HepG2 (cell line): ENCODE results near the gene LRP2. TPM values are rescaled to one million over a fixed set of nuclear protein-coding genes. Genes with fewer than 3 reads are reported as not detected.

Experiments
- ATAC-seq: fragments of 200-7000 bp; cut with Tn5 transposase; 3 replicates; pipeline ENCODE4 v1.9.1; 2020; ENCODE audit warnings: mild to moderate bottlenecking, moderate library complexity
- BruUV-seq: library from RNA; stranded (reverse); fragments of 400-500 nt; replicated peaks from 2 replicates; lab custom pipeline; 2021; lab: Mats Ljungman, UMichigan
- CTCF ChIA-PET: fragments of 300-600 bp; formaldehyde crosslinking; extraction: SDS; loops from one replicate; lab custom pipeline; 2021; ENCODE audit warnings: low total read pairs, inconsistent platforms, low intra/inter-chr PET ratio; lab: Yijun Ruan, JAX
- POLR2A ChIA-PET: fragments of 350-600 bp; sonication (Branson Sonifier 250); formaldehyde crosslinking; loops from one replicate; lab custom pipeline; 2020; ENCODE audit warnings: antibody characterized with exemption, inconsistent platforms; lab: Yijun Ruan, JAX
- DNase-seq: peaks from one replicate; pipeline ENCODE4 v3.0.0-alpha.2; 2015; ENCODE audit warnings: low spot score
- FAIRE-seq: peaks from 3 replicates; lab custom pipeline; 2011; peaks lifted over from hg19 to GRCh38; lab: Jason Lieb, UNC
- H2AFZ ChIP-seq: one replicate; pipeline ENCODE4 v1.6.1; 2011; ENCODE audit warnings: low read length, inconsistent platforms
- H3K27ac ChIP-seq: fragments of 300-600 bp; 3 replicates; pipeline ENCODE4 v1.8.0; 2011; ENCODE audit warnings: mixed run types, mild to moderate bottlenecking, mixed read lengths, low read length, inconsistent platforms; ENCODE audit not compliant: insufficient read depth; ENCODE audit errors: extremely low read length
- H3K27me3 ChIP-seq, 2 experiments: fragments of 200-600 bp in 1 of 2; 2 replicates in 1 of 2; 3 replicates in 1 of 2; pipeline versions ENCODE4 v1.6.0 to v1.8.0; 2011; ENCODE audit warnings: low read length in 2 of 2, mild to moderate bottlenecking in 2 of 2, moderate library complexity in 2 of 2, inconsistent platforms in 1 of 2; ENCODE audit not compliant: insufficient read depth in 2 of 2, control insufficient read depth in 1 of 2
- H3K36me3 ChIP-seq, 2 experiments: fragments of 200-600 bp in 1 of 2; replicated peaks in 1 of 2; 2 replicates in 1 of 2; 3 replicates in 1 of 2; pipeline versions ENCODE4 v1.5.1 to v1.8.0; 2011; ENCODE audit warnings: low read length in 2 of 2, inconsistent platforms in 1 of 2; ENCODE audit not compliant: insufficient read depth in 2 of 2, control insufficient read depth in 1 of 2
- H3K4me1 ChIP-seq: 2 replicates; pipeline ENCODE4 v1.5.1; 2012; ENCODE audit warnings: low read length, inconsistent platforms; ENCODE audit not compliant: insufficient read depth
- H3K4me2 ChIP-seq: 2 replicates; pipeline ENCODE4 v1.6.0; 2011; ENCODE audit warnings: low read depth, low read length, inconsistent platforms
- H3K4me3 ChIP-seq, 3 experiments: fragments of 200-600 bp in 1 of 3; sonication (generic), shearing (Covaris generic) in 1 of 3; replicated peaks in 1 of 3; 2 replicates each; pipeline ENCODE4 v1.5.1; 2011 to 2016; ENCODE audit warnings: low read length in 3 of 3, inconsistent platforms in 2 of 3, low read depth in 2 of 3, mild to moderate bottlenecking in 2 of 3, control low read depth in 1 of 3, mixed read lengths in 1 of 3; ENCODE audit not compliant: insufficient read depth in 1 of 3
- H3K79me2 ChIP-seq: one replicate; pipeline ENCODE4 v1.6.1; 2011; ENCODE audit warnings: low read length, inconsistent platforms; ENCODE audit not compliant: insufficient read depth
- H3K9ac ChIP-seq: 2 replicates; pipeline ENCODE4 v1.6.0; 2011; ENCODE audit warnings: mild to moderate bottlenecking, low read depth, low read length, inconsistent platforms; ENCODE audit not compliant: insufficient read depth
- H3K9me3 ChIP-seq: 2 replicates; pipeline ENCODE4 v1.5.1; 2012; ENCODE audit warnings: mild to moderate bottlenecking, low read length
- H4K20me1 ChIP-seq: 2 replicates; pipeline ENCODE4 v1.6.0; 2011; ENCODE audit warnings: inconsistent platforms, mild to moderate bottlenecking, low read length, moderate library complexity; ENCODE audit not compliant: insufficient read depth
- CBX5 ChIP-seq: sonication (generic); formaldehyde crosslinking; IDR thresholded peaks from 2 replicates; pipeline ENCODE4 v1.4.0; 2020; ENCODE audit warnings: missing genetic modification reagents, borderline replicate concordance
- DMTF1 ChIP-seq: sonication (generic); formaldehyde crosslinking; IDR thresholded peaks from 2 replicates; pipeline ENCODE4 v1.4.0; 2020; ENCODE audit warnings: mild to moderate bottlenecking, missing genetic modification reagents
- ELF4 ChIP-seq: sonication (generic); formaldehyde crosslinking; IDR thresholded peaks from 2 replicates; pipeline ENCODE4 v1.5.0; 2020; ENCODE audit warnings: missing genetic modification reagents, mild to moderate bottlenecking, moderate library complexity, borderline replicate concordance
- ETV6 ChIP-seq: sonication (generic); formaldehyde crosslinking; conservative IDR thresholded peaks from 2 replicates; pipeline ENCODE4 v1.4.0; 2020; ENCODE audit warnings: missing genetic modification reagents
- HIC2 ChIP-seq: sonication (generic); formaldehyde crosslinking; IDR thresholded peaks from 2 replicates; pipeline ENCODE4 v1.9.0; 2022; ENCODE audit warnings: low read depth, missing genetic modification reagents
- SIN3B ChIP-seq: fragments of 150-350 bp; IDR thresholded peaks from 2 replicates; pipeline ENCODE4 v1.6.1; 2014; ENCODE audit warnings: low read length
- ZBTB25 ChIP-seq: IDR thresholded peaks from 2 replicates; pipeline ENCODE4 v1.6.1; 2018; ENCODE audit warnings: missing genetic modification reagents
- ZKSCAN1 ChIP-seq: fragments of 150-350 bp; IDR thresholded peaks from 2 replicates; pipeline ENCODE4 v1.6.1; 2014; ENCODE audit warnings: low read length
- ZNF318 ChIP-seq: sonication (generic); formaldehyde crosslinking; IDR thresholded peaks from 2 replicates; pipeline ENCODE4 v1.4.0; 2020; ENCODE audit warnings: mild to moderate bottlenecking, missing genetic modification reagents
- ZNF547 ChIP-seq: sonication (generic); formaldehyde crosslinking; IDR thresholded peaks from 2 replicates; pipeline ENCODE4 v1.5.1; 2020; ENCODE audit warnings: mild to moderate bottlenecking, missing genetic modification reagents
- WGBS: methylation state at CpG from one replicate; pipeline ENCODE4 v1.1.6; 2017; ENCODE audit warnings: low lambda C conversion rate; 5-methylcytosine and 5-hydroxymethylcytosine counted together
- in situ Hi-C: cut with HindIII; loops from 2 replicates; pipeline ENCODE4 v1.10.0; 2017; ENCODE audit warnings: low pct_unique_long_range_greater_than_20kb; ENCODE audit not compliant: extremely low pct_ligation_motif_present
- intact Hi-C: fragments of 100-400 bp; cut with micrococcal nuclease; formaldehyde crosslinking; loops from one replicate; pipeline ENCODE4 v1.10.0; 2022; ENCODE audit not compliant: unreplicated experiment
- polyA plus RNA-seq, 8 experiments: library from polyadenylated mRNA; depleted of rRNA in 3 of 8; stranded (reverse) in 7 of 8; unstranded in 1 of 8; fragments of >200 nt; fragmentation: Illumina TruSeq in 4 of 8; extraction: Trizol in 4 of 8; gene quantifications; 2 replicates each; pipeline versions ENCODE4 v1.2.1 to v1.2.3, GENCODE V29; 2011 to 2016; ENCODE audit warnings: low read depth in 4 of 8, missing spikeins in 1 of 8, mixed read lengths in 1 of 8; ENCODE audit not compliant: insufficient read depth in 1 of 8
- total RNA-seq, 5 experiments: library from RNA; depleted of rRNA; stranded (reverse); fragments of >200 nt; fragmentation: Illumina TruSeq; extraction: Trizol; gene quantifications; 2 replicates each; pipeline ENCODE4 v1.2.3, GENCODE V29; 2016; ENCODE audit warnings: low read depth in 1 of 5

Gene LRP2
- total and polyA plus RNA-seq, 2 of the 13 experiments (the other 11 are each of a cell fraction or from before 2014, with no cell fraction given), result 0.03 to 0.15 TPM

- no peaks in the 10 kb centered on the region for H3K4me1 ChIP-seq
- no peaks in the 10 kb centered on the region for H3K79me2 ChIP-seq
- H3K36me3 ChIP-seq, result no peaks in the 10 kb centered on the region
- BruUV-seq, result no TSS peak
- ChIA-PET POLR2A (no interaction called here), CTCF (no interaction called here)
- FAIRE-seq (no peak), ATAC-seq (no peak), DNase-seq (no peak)
- H3K27ac ChIP-seq, result no peak overlapping the region
- in situ Hi-C loops (no loop called here), intact Hi-C loops (no loop called here)
- no peak overlapping the region for H3K9ac ChIP-seq
- H3K4me2 ChIP-seq, result no peak overlapping the region
- H3K27me3 ChIP-seq, result peaks cover 0 to 12% of the 10 kb centered on the region in 2 experiments; a peak in 2 of 5 replicates
- H3K4me3 ChIP-seq, result no peak overlapping the region
- WGBS, result 7% methylated on average over 3 of the region's 3 CpGs
- no peak overlapping the region for H2AFZ ChIP-seq
- no peaks in the 10 kb centered on the region for H3K9me3 ChIP-seq
- no peaks in the 10 kb centered on the region; the same call in 1 of the 2 replicates for H4K20me1 ChIP-seq
- no peak for TF ChIP-seq ZBTB25
- no peak for TF ChIP-seq DMTF1 (CRISPR knock-in tag)
- TF ChIP-seq ZNF318 (CRISPR knock-in tag), result no peak
- no peak for TF ChIP-seq CBX5 (CRISPR knock-in tag)
- TF ChIP-seq HIC2 (CRISPR knock-in tag), result no peak
- no peak for TF ChIP-seq ZNF547 (CRISPR knock-in tag)
- no peak for TF ChIP-seq ZKSCAN1
- no peak for TF ChIP-seq ELF4 (CRISPR knock-in tag)
- TF ChIP-seq ETV6 (CRISPR knock-in tag), result no peak
- TF ChIP-seq SIN3B, result no peak
Measured at GRCh38 chr2:169189132-169189531, 173.2 kb downstream of the LRP2 start.
